IPS-18c (cell line): ENCODE data around the gene CCDC93.
"Not testable (repeated sequence)": the region's sequence is repeated elsewhere in the genome, so short reads cannot be mapped to it uniquely, and the experiment has no call there.

Experiments used
- H3K4me3 ChIP-seq: 2 replicates; pipeline ENCODE4 v1.7.0; 2013; ENCODE audit warnings: low read depth, mild to moderate bottlenecking, low read length, moderate library complexity; ENCODE audit not compliant: insufficient read depth
- H3K9me3 ChIP-seq: one replicate; pipeline ENCODE4 v1.6.1; 2013; ENCODE audit warnings: mild to moderate bottlenecking, low read length, moderate library complexity; ENCODE audit not compliant: control insufficient read depth, insufficient read depth

The CCDC93 gene

GRCh38 chr2:117944816-117945215 lies 69.1 kb downstream of the CCDC93 start:
- no peak overlapping the region for H3K4me3 ChIP-seq
- no peaks in the 10 kb centered on the region for H3K9me3 ChIP-seq

- no peak overlapping the region for H3K4me3 ChIP-seq
- no peaks in the 10 kb centered on the region for H3K9me3 ChIP-seq
Observed at GRCh38 chr2:117943013-117943672, 70.7 kb downstream of the CCDC93 start.

DNA sequence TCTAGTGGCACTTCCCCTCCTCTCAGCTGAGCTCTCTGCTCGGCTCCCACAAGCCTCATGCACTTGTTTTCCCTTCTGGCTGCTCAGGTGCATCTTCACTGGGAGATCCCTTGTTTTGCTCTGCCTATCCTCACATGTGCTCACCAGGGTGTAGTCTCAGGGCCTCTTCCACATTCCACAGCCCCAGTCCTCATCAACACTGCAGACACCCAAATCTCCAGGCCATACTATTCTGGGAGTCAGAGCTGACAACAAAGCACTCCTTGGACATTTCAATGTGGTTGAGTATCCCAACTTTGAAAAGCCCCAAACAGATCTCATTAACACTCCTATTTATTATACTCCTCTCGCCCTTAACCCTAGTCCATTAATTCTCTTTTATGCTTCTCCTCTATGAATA lies 71.3 kb downstream of the CCDC93 start:
- H3K9me3 ChIP-seq = no peaks in the 10 kb centered on the region
- H3K4me3 ChIP-seq = no peak overlapping the region

DNA sequence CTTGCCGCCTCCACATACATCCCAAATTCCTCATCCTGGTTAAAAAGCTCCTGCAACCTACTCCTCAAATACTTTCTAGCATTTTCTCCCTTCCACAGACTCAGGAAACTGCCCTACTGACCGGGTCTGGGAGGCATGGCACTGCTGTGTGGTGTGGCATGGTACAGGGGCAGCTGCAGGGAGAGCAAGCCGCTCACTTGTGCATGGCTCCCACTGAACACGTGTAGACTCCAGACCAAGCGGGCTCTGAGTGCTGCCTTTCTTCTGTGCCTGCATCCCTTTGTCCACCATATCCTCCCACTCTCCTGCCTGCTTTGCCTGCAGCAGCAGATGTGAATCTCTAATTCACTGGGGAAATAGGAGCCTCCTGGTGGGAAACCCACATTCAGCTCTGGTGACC lies 72.2 kb downstream of the CCDC93 start:
- Histone ChIP-seq H3K4me3 (no peak overlapping the region), H3K9me3 (no peaks in the 10 kb centered on the region)

- Histone ChIP-seq H3K9me3 (no peaks in the 10 kb centered on the region), H3K4me3 (no peak overlapping the region)
Observed at GRCh38 chr2:117940436-117940835, 73.4 kb downstream of the CCDC93 start.

DNA sequence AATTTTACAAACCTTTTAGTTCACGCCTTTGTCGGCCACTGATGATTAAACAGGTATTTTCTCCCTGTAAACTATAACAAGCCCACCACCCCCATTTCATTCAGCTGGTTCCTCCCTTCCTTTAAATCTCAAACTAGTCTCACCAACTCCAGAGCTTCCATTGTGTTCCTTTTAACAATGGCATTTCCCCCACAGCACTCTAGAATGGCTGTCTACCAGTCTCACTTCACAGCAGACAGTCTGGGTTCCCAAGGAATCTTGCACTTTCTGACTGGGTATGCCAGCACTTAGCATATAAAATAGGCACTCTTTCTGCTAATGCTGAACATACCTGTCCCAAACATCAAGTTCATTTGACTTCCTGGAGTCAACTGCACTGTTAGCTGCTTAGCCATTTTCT lies 75.3 kb downstream of the CCDC93 start:
- H3K4me3 ChIP-seq = no peak overlapping the region
- no peaks in the 10 kb centered on the region for H3K9me3 ChIP-seq

GRCh38 chr2:117936871-117937428 lies 76.9 kb downstream of the CCDC93 start:
- H3K4me3 ChIP-seq = no peak overlapping the region
- H3K9me3 ChIP-seq = no peaks in the 10 kb centered on the region

DNA sequence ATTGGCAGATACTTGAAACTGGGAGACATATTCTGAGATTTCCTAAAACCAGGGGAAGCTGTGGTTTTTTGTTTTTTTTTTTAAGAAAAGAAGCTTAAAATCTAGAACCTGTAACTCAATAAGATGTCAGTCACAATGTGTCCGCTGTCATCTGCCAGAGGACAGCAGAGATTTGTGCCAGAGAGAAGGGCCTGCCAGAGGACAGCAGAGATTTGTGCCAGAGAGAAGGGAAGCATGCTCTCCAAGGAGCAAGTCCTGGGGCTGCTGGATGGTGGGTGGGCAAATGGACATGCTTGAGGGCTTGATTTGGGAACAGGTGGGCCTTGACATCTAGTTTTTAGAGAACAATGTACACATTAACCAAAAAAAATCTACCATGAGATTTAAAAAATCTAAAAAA lies 77.9 kb downstream of the CCDC93 start:
- Histone ChIP-seq H3K9me3 (no peaks in the 10 kb centered on the region), H3K4me3 (no peak overlapping the region)

- H3K4me3 ChIP-seq = no peak overlapping the region
Observed at GRCh38 chr2:117935456-117935855, 78.4 kb downstream of the CCDC93 start.

DNA sequence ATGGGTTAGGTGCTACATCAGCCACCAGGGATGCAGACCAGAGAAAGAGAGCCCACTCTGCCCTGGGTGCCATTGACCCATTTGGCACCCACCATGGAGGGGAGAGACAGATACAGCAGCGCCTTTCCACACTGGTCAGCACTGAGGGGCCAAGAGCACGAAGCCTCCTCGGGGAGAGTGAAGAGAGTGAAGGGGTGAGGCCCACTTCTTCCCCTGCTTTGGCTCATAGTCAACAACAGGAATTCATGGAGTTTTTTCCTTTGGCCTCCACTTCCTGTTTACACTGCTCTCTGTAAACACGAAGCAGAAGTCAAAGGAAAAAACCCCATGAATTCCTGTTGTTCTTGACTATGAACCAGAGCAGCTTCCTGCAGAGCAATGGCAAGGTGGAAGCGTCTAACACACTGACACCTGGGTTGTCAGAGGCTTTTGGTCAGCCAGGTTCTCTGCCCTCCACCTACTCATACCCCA lies 80.0 kb downstream of the CCDC93 start:
- Histone ChIP-seq H3K4me3 (no peak overlapping the region), H3K9me3 (no peaks in the 10 kb centered on the region)

More at GRCh38 chr2:117935456-117935855, 78.4 kb downstream of the CCDC93 start:
- no peaks in the 10 kb centered on the region for H3K9me3 ChIP-seq

- Histone ChIP-seq H3K9me3 (no peaks in the 10 kb centered on the region), H3K4me3 (no peak overlapping the region)
Observed at GRCh38 chr2:117931978-117932377, 81.9 kb downstream of the CCDC93 start.

- Histone ChIP-seq H3K4me3 (no peak overlapping the region), H3K9me3 (no peaks in the 10 kb centered on the region)
Observed at GRCh38 chr2:117931266-117931665, 82.6 kb downstream of the CCDC93 start.

GRCh38 chr2:117930775-117931174 lies 83.1 kb downstream of the CCDC93 start:
- Histone ChIP-seq H3K9me3 (no peaks in the 10 kb centered on the region), H3K4me3 (no peak overlapping the region)

DNA sequence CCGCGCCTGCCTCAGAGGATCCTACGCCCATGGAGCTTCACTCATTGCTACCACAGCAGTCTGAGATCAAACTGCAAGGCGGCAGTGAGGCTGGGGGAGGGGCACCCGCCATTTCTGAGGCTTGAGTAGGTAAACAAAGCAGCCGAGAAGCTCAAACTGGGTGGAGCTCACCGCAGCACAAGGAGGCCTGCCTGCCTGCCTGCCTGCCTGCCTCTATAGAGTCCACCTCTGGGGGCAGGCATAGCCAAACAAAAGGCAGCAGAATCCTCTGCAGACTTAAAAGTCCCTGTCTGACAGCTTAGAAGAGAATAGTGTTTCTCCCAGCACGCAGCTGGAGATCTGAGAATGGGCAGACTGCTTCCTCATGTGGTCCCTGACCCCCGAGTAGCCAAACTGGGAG lies 90.4 kb downstream of the CCDC93 start:
- H3K4me3 ChIP-seq, H3K9me3 ChIP-seq: not testable (repeated sequence)

DNA sequence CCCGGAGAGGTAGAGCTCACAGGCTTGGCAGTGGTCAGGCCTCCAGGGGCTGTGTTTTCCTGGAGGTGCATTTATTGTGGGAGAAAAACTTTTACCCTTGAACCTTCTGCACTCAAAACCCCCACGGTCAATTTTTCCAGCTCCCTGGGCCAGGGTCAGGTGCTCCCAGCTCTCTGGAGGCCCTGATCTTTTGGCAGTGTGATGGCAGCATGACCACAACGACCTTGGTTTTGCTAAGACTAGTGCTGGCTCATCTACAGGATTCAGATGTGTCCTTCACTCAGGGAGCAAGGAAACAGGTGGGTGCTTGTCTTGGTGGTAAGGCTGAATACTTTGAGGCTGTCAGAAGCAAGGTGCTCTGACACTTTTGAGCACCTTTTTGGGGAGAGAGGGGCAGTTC lies 92.3 kb downstream of the CCDC93 start:
- no peaks in the 10 kb centered on the region for H3K9me3 ChIP-seq
- no peak overlapping the region for H3K4me3 ChIP-seq

GRCh38 chr2:117918608-117919007 lies 95.3 kb downstream of the CCDC93 start:
- Histone ChIP-seq H3K4me3 (no peak overlapping the region), H3K9me3 (no peaks in the 10 kb centered on the region)

DNA sequence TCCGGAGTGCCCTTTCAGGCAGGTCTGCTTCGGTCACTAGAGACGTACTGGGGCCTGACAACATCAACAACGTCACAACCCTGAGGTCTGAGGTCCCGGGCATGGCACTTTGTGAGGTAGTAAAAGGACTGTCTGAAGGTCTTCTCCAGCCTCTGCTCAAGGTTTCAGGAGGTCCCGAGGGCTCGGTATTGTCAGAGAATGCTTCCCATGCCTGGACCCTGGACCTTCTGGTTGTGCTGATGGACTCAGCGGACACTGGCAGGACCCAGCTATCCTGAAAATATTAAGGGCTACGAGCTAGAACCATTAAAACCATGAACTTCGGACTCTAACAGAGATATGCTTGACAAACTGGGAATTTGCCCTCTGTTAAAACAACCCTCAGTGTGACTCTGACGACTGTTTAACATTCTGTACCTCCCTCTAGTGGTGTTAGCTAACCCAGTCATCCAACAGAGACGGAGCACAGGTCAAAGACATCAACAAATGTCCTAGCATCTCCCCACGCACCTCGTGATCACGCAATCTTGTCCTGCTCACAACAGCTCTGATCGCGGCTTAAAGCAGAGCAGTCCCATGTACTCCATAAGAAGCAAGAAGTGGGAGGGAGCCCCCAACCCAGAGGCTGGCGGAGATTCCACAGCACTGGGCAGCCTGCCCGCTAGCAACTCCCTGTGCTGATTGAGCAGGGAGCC lies 96.5 kb downstream of the CCDC93 start:
- H3K9me3 ChIP-seq = no peaks in the 10 kb centered on the region

GRCh38 chr2:117902933-117903332 lies 110.9 kb downstream of the CCDC93 start:
- Histone ChIP-seq H3K4me3 (no peak overlapping the region), H3K9me3 (no peaks in the 10 kb centered on the region)

More for the DNA sequence above, 96.5 kb downstream of the CCDC93 start:
- no peak overlapping the region for H3K4me3 ChIP-seq
